ENCODE measurements around the gene PRKAB2. TPM values are rescaled to one million over a fixed set of nuclear protein-coding genes. Genes with fewer than 3 reads are reported as not detected.

Gene PRKAB2
- total and polyA plus RNA-seq, 9 of the 15 experiments (the other 6 are each of a cell fraction or from before 2014, with no cell fraction given) = 2.3 to 20.8 (median 7.9) TPM

- peak; percentile 66 for TF ChIP-seq MGA (IDR thresholded peaks at IDR 0.05)
- TF ChIP-seq ZNF239 (CRISPR knock-in tag; IDR thresholded peaks at IDR 0.05) = peak; percentile 10; the same call in 1 of the 2 replicates
- no peak for TF ChIP-seq DNMT1 (IDR thresholded peaks at IDR 0.05)
- 0 out of 2 replicates have a peak, but pooled peaks have one; percentile 2 for TF ChIP-seq CHD2 (IDR thresholded peaks at IDR 0.05; ENCODE audit: low read depth, low read length)
- no peak for TF ChIP-seq ZNF668 (CRISPR knock-in tag; IDR thresholded peaks at IDR 0.05)
- TF ChIP-seq PHF21A (IDR thresholded peaks at IDR 0.05; ENCODE audit: borderline replicate concordance, low read depth) = no peak
- no peak for TF ChIP-seq HNRNPH1 (optimal IDR thresholded peaks at IDR 0.05; ENCODE audit: low read depth, low read length)
- no peak for TF ChIP-seq CCAR2 (IDR thresholded peaks at IDR 0.05; ENCODE audit: low read depth, low read length)
- TF ChIP-seq SAP30 (IDR thresholded peaks at IDR 0.05; ENCODE audit: borderline replicate concordance, insufficient read depth, low read depth, low read length, poor library complexity, severe bottlenecking) = peak; percentile 48
- peak; percentile 96 for TF ChIP-seq GATAD2B (IDR thresholded peaks at IDR 0.05; ENCODE audit: borderline replicate concordance)
- 0 out of 2 replicates have a peak, but pooled peaks have one; percentile 37 for TF ChIP-seq ZNF644 (tag; IDR thresholded peaks at IDR 0.05; ENCODE audit: low read depth)
- TF ChIP-seq RFX7 (CRISPR knock-in tag; IDR thresholded peaks at IDR 0.05) = no peak
- no peak for TF ChIP-seq ERF (CRISPR knock-in tag; IDR thresholded peaks at IDR 0.05)
- TF ChIP-seq MCM3 (IDR thresholded peaks at IDR 0.05) = no peak
- TF ChIP-seq KDM5B (IDR thresholded peaks at IDR 0.05; ENCODE audit: insufficient replicate concordance, low read depth, low read length) = peak; percentile 54
- no peak for TF ChIP-seq FOXP1 (CRISPR knock-in tag; IDR thresholded peaks at IDR 0.05)
- TF ChIP-seq NFIC (IDR thresholded peaks at IDR 0.05) = peak; percentile 27; the same call in 1 of the 2 replicates
Measured at GRCh38 chr1:147172168-147173016, at the start of gene PRKAB2 (continued).
